Naive thymus-derived CD4-positive, alpha-beta T cell (primary cell): Measurements from ENCODE around the gene SDHAF1. TPM values are rescaled to one million over a fixed set of nuclear protein-coding genes. Genes with fewer than 3 reads are reported as not detected.
A peak's percentile ranks its signal among the peaks of the same experiment; 100 is the strongest.
"Not testable (repeated sequence)": the region's sequence is repeated elsewhere in the genome, so short reads cannot be mapped to it uniquely, and the experiment has no call there.

Experiments used
- ATAC-seq: fragments of 150-1000 bp; cut with Tn5 transposase; 2 replicates; pipeline ENCODE4 v1.10.0; 2021; ENCODE audit warnings: mild to moderate bottlenecking, moderate library complexity
- CTCF ChIA-PET: fragments of 350-600 bp; sonication (Branson Sonifier 250); formaldehyde crosslinking; loops from one replicate; lab custom pipeline; 2021; ENCODE audit warnings: antibody characterized with exemption; lab: Charles Lee
- POLR2A ChIA-PET: fragments of 350-600 bp; sonication (Branson Sonifier 250); formaldehyde crosslinking; loops from one replicate; lab custom pipeline; 2021; ENCODE audit warnings: antibody characterized with exemption, inconsistent platforms; lab: Charles Lee
- DNase-seq, 9 donors: peaks; one replicate each; pipeline versions ENCODE4 v3.0.0 to v3.0.0-alpha.2; 2020 to 2022; ENCODE audit warnings: mixed read lengths in 1 of 9
- H3K27ac ChIP-seq: one replicate; pipeline ENCODE4 v1.7.0; 2013; ENCODE audit warnings: mild to moderate bottlenecking, low read depth, low read length, moderate library complexity
- H3K27me3 ChIP-seq, 2 donors: one replicate each; pipeline ENCODE4 v1.7.0; 2013; ENCODE audit warnings: low read length in 2 of 2, mild to moderate bottlenecking in 2 of 2, moderate library complexity in 2 of 2; ENCODE audit not compliant: control insufficient read depth in 2 of 2, insufficient read depth in 2 of 2
- H3K36me3 ChIP-seq, 3 experiments: 1 replicate in 2 of 3; 2 replicates in 1 of 3; pipeline ENCODE4 v1.7.0; 2013; ENCODE audit warnings: low read length in 3 of 3, mild to moderate bottlenecking in 3 of 3, moderate library complexity in 1 of 3; ENCODE audit not compliant: insufficient read depth in 3 of 3, control insufficient read depth in 2 of 3
- H3K4me1 ChIP-seq, 2 donors: one replicate each; pipeline ENCODE4 v1.7.0; 2013; ENCODE audit warnings: low read length in 2 of 2, mild to moderate bottlenecking in 2 of 2, moderate library complexity in 1 of 2; ENCODE audit not compliant: control insufficient read depth in 2 of 2, insufficient read depth in 2 of 2
- H3K4me3 ChIP-seq: 2 replicates; pipeline ENCODE4 v1.7.0; 2013; ENCODE audit warnings: mild to moderate bottlenecking, low read length
- H3K9me3 ChIP-seq, 3 experiments: 1 replicate in 2 of 3; 2 replicates in 1 of 3; pipeline ENCODE4 v1.7.0; 2013; ENCODE audit warnings: low read length in 3 of 3; ENCODE audit not compliant: control insufficient read depth in 2 of 3
- H3K27ac Mint-ChIP-seq, 9 donors: one replicate each; pipeline ENCODE4 v1.8.0; 2020 to 2022; ENCODE audit warnings: mixed read lengths in 9 of 9, mild to moderate bottlenecking in 8 of 9, moderate library complexity in 5 of 9, inconsistent platforms in 2 of 9
- H3K27me3 Mint-ChIP-seq, 5 donors: one replicate each; pipeline ENCODE4 v1.8.0; 2021 to 2022; ENCODE audit warnings: mixed read lengths in 5 of 5, mild to moderate bottlenecking in 1 of 5
- H3K36me3 Mint-ChIP-seq, 5 donors: one replicate each; pipeline ENCODE4 v1.8.0; 2020 to 2022; ENCODE audit warnings: mixed read lengths in 5 of 5, mild to moderate bottlenecking in 3 of 5, inconsistent platforms in 1 of 5
- H3K4me1 Mint-ChIP-seq, 7 donors: one replicate each; pipeline ENCODE4 v1.8.0; 2020 to 2022; ENCODE audit warnings: mixed read lengths in 7 of 7, mild to moderate bottlenecking in 3 of 7, inconsistent platforms in 1 of 7
- H3K4me3 Mint-ChIP-seq, 10 donors: one replicate each; pipeline ENCODE4 v1.8.0; 2020 to 2022; ENCODE audit warnings: mild to moderate bottlenecking in 10 of 10, mixed read lengths in 10 of 10, moderate library complexity in 6 of 10, inconsistent platforms in 2 of 10
- H3K9me3 Mint-ChIP-seq, 11 donors: one replicate each; pipeline ENCODE4 v1.8.0; 2020 to 2022; ENCODE audit warnings: mixed read lengths in 11 of 11, mild to moderate bottlenecking in 4 of 11, inconsistent platforms in 1 of 11, moderate library complexity in 1 of 11
- intact Hi-C, 2 donors: fragments of 100-400 bp; cut with micrococcal nuclease; formaldehyde crosslinking; loops; one replicate each; pipeline ENCODE4 v1.15.1; 2023
- polyA plus RNA-seq, 2 donors: library from polyadenylated mRNA; unstranded; fragments of 300-500 nt; fragmentation: Illumina TruSeq; gene quantifications; one replicate each; pipeline ENCODE4 v1.2.3, GENCODE V29; 2021
- total RNA-seq, 6 experiments: library from RNA in 5 of 6; stranded (reverse) in 5 of 6; gene quantifications; 1 replicate in 5 of 6; 2 replicates in 1 of 6; pipeline ENCODE4 v1.2.3 and lab custom pipeline; 2021 to 2026

The SDHAF1 gene
- total and polyA plus RNA-seq, 7 experiments from 2014 or later: 7.8 to 58.1 (median 23.8) TPM

- H3K36me3 ChIP-seq, H3K27me3 ChIP-seq, H3K27ac Mint-ChIP-seq, DNase-seq, H3K9me3 ChIP-seq, H3K4me3 ChIP-seq, H3K4me3 Mint-ChIP-seq, H3K4me1 ChIP-seq, ATAC-seq, intact Hi-C loops, H3K4me1 Mint-ChIP-seq, H3K27ac ChIP-seq, POLR2A ChIA-PET, H3K9me3 Mint-ChIP-seq: not testable (repeated sequence)
- H3K36me3 Mint-ChIP-seq: peaks cover 0 to 11% (median 0%) of the 10 kb centered on the region in 5 donors
- peaks cover 27 to 56% (median 46%) of the 10 kb centered on the region in 5 donors for H3K27me3 Mint-ChIP-seq
- CTCF ChIA-PET: interaction anchor here (0.6 kb wide), 1 partner anchor 82 kb away, joined by 3 read pairs; no protein-coding TSS in a partner anchor
Measured at GRCh38 chr19:35980997-35981396, 14.0 kb upstream of the SDHAF1 start.

GRCh38 chr19:35983177-35983576 is 11.8 kb upstream of the SDHAF1 start:
- no peaks in the 10 kb centered on the region for H3K9me3 ChIP-seq
- Mint-ChIP-seq H3K36me3 (peaks cover 0 to 11% (median 0%) of the 10 kb centered on the region in 5 donors), H3K4me1 (peaks cover 0 to 8% (median 7%) of the 10 kb centered on the region in 7 donors), H3K27ac (no peak overlapping the region), H3K9me3 (peaks cover 0 to 7% (median 0%) of the 10 kb centered on the region in 11 donors), H3K27me3 (peaks cover 38 to 64% (median 56%) of the 10 kb centered on the region in 5 donors), H3K4me3 (no peak overlapping the region)
- no peak overlapping the region for H3K27ac ChIP-seq
- ChIA-PET CTCF (no interaction called here), POLR2A (no interaction called here)
- H3K4me1 ChIP-seq: no peaks in the 10 kb centered on the region
- ATAC-seq (no peak), DNase-seq (no peak)
- H3K27me3 ChIP-seq: peaks cover 0 to 4% of the 10 kb centered on the region in 2 donors
- intact Hi-C loops: no loop called here
- H3K4me3 ChIP-seq: no peak overlapping the region
- H3K36me3 ChIP-seq: no peaks in the 10 kb centered on the region

- CTCF ChIA-PET: no interaction called here
- ATAC-seq (no peak), DNase-seq (no peak)
- H3K36me3 ChIP-seq: no peaks in the 10 kb centered on the region
- H3K27ac ChIP-seq: no peak overlapping the region
- H3K4me1 ChIP-seq: no peaks in the 10 kb centered on the region
- Mint-ChIP-seq H3K36me3 (peaks cover 0 to 8% (median 0%) of the 10 kb centered on the region in 5 donors), H3K9me3 (peaks cover 0 to 6% (median 0%) of the 10 kb centered on the region in 11 donors), H3K4me1 (peaks cover 0 to 8% (median 7%) of the 10 kb centered on the region in 7 donors), H3K4me3 (peak overlapping the region in 7 of 10 donors; percentile 57 to 85 (median 77)), H3K27ac (no peak overlapping the region), H3K27me3 (peaks cover 35 to 54% (median 40%) of the 10 kb centered on the region in 5 donors)
- H3K27me3 ChIP-seq: peaks cover 0 to 4% of the 10 kb centered on the region in 2 donors
- POLR2A ChIA-PET: no interaction called here
- no peaks in the 10 kb centered on the region for H3K9me3 ChIP-seq
- intact Hi-C loops: no loop called here
- no peak overlapping the region for H3K4me3 ChIP-seq
Measured at GRCh38 chr19:35986111-35986510, 8.9 kb upstream of the SDHAF1 start.

- intact Hi-C loops: no loop called here
- Histone ChIP-seq H3K9me3 (no peaks in the 10 kb centered on the region), H3K27ac (no peak overlapping the region), H3K36me3 (no peaks in the 10 kb centered on the region), H3K4me3 (peak overlapping the region; percentile 33), H3K4me1 (no peaks in the 10 kb centered on the region), H3K27me3 (peaks cover 0 to 4% of the 10 kb centered on the region in 2 donors)
- Mint-ChIP-seq H3K4me3 (peak overlapping the region; percentile 66 to 87 (median 82)), H3K9me3 (peaks cover 0 to 6% (median 0%) of the 10 kb centered on the region in 11 donors), H3K36me3 (peaks cover 0 to 8% (median 0%) of the 10 kb centered on the region in 5 donors), H3K4me1 (peaks cover 0 to 8% (median 7%) of the 10 kb centered on the region in 7 donors), H3K27ac (no peak overlapping the region), H3K27me3 (peaks cover 33 to 54% (median 40%) of the 10 kb centered on the region in 5 donors)
- ChIA-PET CTCF (no interaction called here), POLR2A (no interaction called here)
- peak in 1 of 9 donors; percentile 29 for DNase-seq
- ATAC-seq: peak; percentile 77
Measured at GRCh38 chr19:35986664-35987570, 8.1 kb upstream of the SDHAF1 start.

- POLR2A ChIA-PET: no interaction called here
- ATAC-seq: no peak
- CTCF ChIA-PET: no interaction called here
- Mint-ChIP-seq H3K27ac (no peak overlapping the region), H3K4me1 (peaks cover 0 to 8% (median 7%) of the 10 kb centered on the region in 7 donors), H3K36me3 (peaks cover 0 to 8% (median 0%) of the 10 kb centered on the region in 5 donors), H3K9me3 (peaks cover 0 to 6% (median 0%) of the 10 kb centered on the region in 11 donors), H3K27me3 (peaks cover 33 to 50% (median 40%) of the 10 kb centered on the region in 5 donors), H3K4me3 (peak overlapping the region in 8 of 10 donors; percentile 18 to 85 (median 70))
- Histone ChIP-seq H3K4me1 (no peaks in the 10 kb centered on the region), H3K27me3 (peaks cover 0 to 4% of the 10 kb centered on the region in 2 donors), H3K4me3 (no peak overlapping the region), H3K9me3 (no peaks in the 10 kb centered on the region), H3K27ac (no peak overlapping the region), H3K36me3 (no peaks in the 10 kb centered on the region)
- DNase-seq: no peak
- intact Hi-C loops: no loop called here
Measured at GRCh38 chr19:35987571-35987896, 7.5 kb upstream of the SDHAF1 start.

GRCh38 chr19:35988824-35989223 is 6.2 kb upstream of the SDHAF1 start:
- ChIA-PET POLR2A (no interaction called here), CTCF (interaction anchor here (0.6 to 0.7 kb wide), 2 partner anchors 15 to 43 kb away, joined by 3 to 6 read pairs; no protein-coding TSS in a partner anchor)
- Histone ChIP-seq H3K4me3 (no peak overlapping the region), H3K27me3 (peaks cover 0 to 4% of the 10 kb centered on the region in 2 donors), H3K27ac (no peak overlapping the region), H3K36me3 (no peaks in the 10 kb centered on the region), H3K9me3 (no peaks in the 10 kb centered on the region), H3K4me1 (no peaks in the 10 kb centered on the region)
- H3K27ac Mint-ChIP-seq: no peak overlapping the region
- peaks cover 0 to 4% (median 0%) of the 10 kb centered on the region in 11 donors for H3K9me3 Mint-ChIP-seq
- no peak for ATAC-seq
- peaks cover 0 to 8% (median 0%) of the 10 kb centered on the region in 5 donors for H3K36me3 Mint-ChIP-seq
- no peak overlapping the region for H3K4me3 Mint-ChIP-seq
- no peak for DNase-seq
- intact Hi-C loops: no loop called here
- H3K4me1 Mint-ChIP-seq: peaks cover 0 to 8% (median 7%) of the 10 kb centered on the region in 7 donors
- H3K27me3 Mint-ChIP-seq: peaks cover 23 to 46% (median 32%) of the 10 kb centered on the region in 5 donors
